Lower leg skin (tissue), 4 donors: ENCODE data around the gene TM4SF4. TPM values are rescaled to one million over a fixed set of nuclear protein-coding genes. Genes with fewer than 3 reads are reported as not detected.

Experiments used
- DNase-seq, 2 donors: peaks; one replicate each; pipeline ENCODE4 v3.0.0-alpha.2; 2019; ENCODE audit warnings: low spot score in 2 of 2
- H3K4me3 ChIP-seq: fragments of 200-600 bp; sonication (generic); 2 replicates; pipeline ENCODE4 v1.5.1; 2017; ENCODE audit warnings: mild to moderate bottlenecking, low read depth; ENCODE audit not compliant: poor library complexity, severe bottlenecking
- POLR2A ChIP-seq, 2 donors: fragments of 450-650 bp; IDR thresholded peaks; one replicate each; pipeline ENCODE4 v1.6.1; 2016 to 2017; ENCODE audit warnings: antibody characterized with exemption in 2 of 2, mild to moderate bottlenecking in 1 of 2, moderate library complexity in 1 of 2
- WGBS, 2 donors: methylation state at CpG; one replicate each; pipeline ENCODE4 v1.1.5; 2018; 5-methylcytosine and 5-hydroxymethylcytosine counted together
- intact Hi-C: fragments of 100-400 bp; cut with DNase I; formaldehyde crosslinking; loops from one replicate; pipeline ENCODE4 v1.15.0; 2023; ENCODE audit warnings: low total_unique reads
- total RNA-seq, 4 donors: library from RNA; depleted of rRNA; stranded (reverse); fragments of >200 nt; gene quantifications; one replicate each; pipeline ENCODE4 v1.1.0, GENCODE V29; 2016
- TF ChIP-seq, protein P1 (sequence below), 3 donors: fragments of 450-650 bp; IDR thresholded peaks; one replicate each; pipeline ENCODE4 v1.5.1; 2016; ENCODE audit warnings: antibody characterized with exemption in 3 of 3, mild to moderate bottlenecking in 3 of 3, moderate library complexity in 2 of 3

Gene TM4SF4
- total RNA-seq, 4 donors from 2014 or later = not detected

DNA sequence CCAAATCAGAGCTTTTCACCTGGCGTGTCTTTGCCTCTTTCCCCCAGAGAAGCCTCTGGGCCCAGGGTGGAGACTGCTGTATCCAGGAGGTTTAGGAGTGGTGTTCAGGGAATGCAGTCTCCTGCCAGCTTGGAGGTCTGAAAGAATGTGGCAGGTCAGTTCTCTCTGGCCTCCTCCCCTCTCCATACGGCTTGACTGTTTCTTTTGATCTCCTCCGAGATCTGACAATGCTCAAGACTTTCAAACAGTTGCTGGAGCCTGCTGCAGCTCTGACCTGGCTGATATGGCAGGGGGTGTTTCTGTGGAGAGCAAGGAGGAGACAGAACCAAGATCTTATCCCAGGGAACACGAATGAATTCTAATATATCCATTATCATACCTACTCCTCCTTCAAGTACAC, 24.7 kb upstream of the TM4SF4 start:
- intact Hi-C loops = no loop called here
- TF ChIP-seq POLR2A (IDR thresholded peaks at IDR 0.05) = no peak
- TF ChIP-seq, protein P1, sequence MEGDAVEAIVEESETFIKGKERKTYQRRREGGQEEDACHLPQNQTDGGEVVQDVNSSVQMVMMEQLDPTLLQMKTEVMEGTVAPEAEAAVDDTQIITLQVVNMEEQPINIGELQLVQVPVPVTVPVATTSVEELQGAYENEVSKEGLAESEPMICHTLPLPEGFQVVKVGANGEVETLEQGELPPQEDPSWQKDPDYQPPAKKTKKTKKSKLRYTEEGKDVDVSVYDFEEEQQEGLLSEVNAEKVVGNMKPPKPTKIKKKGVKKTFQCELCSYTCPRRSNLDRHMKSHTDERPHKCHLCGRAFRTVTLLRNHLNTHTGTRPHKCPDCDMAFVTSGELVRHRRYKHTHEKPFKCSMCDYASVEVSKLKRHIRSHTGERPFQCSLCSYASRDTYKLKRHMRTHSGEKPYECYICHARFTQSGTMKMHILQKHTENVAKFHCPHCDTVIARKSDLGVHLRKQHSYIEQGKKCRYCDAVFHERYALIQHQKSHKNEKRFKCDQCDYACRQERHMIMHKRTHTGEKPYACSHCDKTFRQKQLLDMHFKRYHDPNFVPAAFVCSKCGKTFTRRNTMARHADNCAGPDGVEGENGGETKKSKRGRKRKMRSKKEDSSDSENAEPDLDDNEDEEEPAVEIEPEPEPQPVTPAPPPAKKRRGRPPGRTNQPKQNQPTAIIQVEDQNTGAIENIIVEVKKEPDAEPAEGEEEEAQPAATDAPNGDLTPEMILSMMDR (IDR thresholded peaks at IDR 0.05) = no peak
- no peak for DNase-seq
- H3K4me3 ChIP-seq = no peak overlapping the region
- WGBS, 2 donors = 47 to 52% methylated on average over 4 of the region's 4 CpGs

DNA sequence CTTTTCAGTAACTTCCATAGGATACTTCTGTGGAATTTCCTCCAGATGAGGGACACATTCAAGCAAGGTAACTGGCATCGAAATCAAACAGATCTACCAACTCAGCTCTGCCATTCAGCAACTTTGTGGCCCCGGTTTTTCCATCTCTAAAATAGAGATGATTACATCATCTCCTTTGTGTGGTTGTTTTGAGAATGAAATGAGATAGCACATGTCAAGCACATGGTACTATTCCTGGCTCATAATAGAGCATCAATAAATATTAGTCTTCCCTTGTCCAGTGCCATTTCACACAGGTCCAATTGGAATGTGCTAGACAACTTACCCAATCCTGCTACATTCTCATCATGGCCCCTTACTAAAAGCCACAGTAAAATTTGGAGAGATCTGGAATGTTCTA, 24.2 kb upstream of the TM4SF4 start:
- intact Hi-C loops = no loop called here
- WGBS, 2 donors = 38 to 47% methylated on average over 2 of the region's 2 CpGs
- H3K4me3 ChIP-seq = no peak overlapping the region
- TF ChIP-seq, protein P1 (IDR thresholded peaks at IDR 0.05) = no peak
- TF ChIP-seq POLR2A (IDR thresholded peaks at IDR 0.05) = no peak
- DNase-seq = no peak

DNA sequence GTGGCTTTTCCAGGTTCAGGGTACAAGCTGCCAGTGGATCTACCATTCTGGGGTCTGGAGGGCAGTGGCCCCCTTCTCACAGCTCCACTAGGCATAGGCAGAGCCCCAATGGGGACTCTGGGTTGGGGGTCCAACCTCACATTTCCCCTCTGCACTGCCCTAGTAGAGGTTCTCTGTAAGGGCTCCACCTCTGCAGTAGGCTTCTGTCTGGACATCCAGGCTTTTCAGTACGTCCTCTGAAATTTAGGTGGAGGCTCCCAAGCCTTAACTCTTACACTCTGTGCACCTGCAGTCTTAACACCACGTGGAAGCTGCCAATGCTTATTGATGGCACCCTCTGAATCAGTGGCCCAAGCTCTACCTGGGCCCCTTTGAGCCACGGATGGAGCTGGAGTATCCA, 22.5 kb upstream of the TM4SF4 start:
- TF ChIP-seq, protein P1 (IDR thresholded peaks at IDR 0.05) = no peak
- no peak for TF ChIP-seq POLR2A (IDR thresholded peaks at IDR 0.05)
- 84 to 93% methylated on average over 2 to 3 of the region's 3 CpGs for WGBS, 2 donors
- intact Hi-C loops = no loop called here
- no peak overlapping the region for H3K4me3 ChIP-seq
- no peak for DNase-seq

DNA sequence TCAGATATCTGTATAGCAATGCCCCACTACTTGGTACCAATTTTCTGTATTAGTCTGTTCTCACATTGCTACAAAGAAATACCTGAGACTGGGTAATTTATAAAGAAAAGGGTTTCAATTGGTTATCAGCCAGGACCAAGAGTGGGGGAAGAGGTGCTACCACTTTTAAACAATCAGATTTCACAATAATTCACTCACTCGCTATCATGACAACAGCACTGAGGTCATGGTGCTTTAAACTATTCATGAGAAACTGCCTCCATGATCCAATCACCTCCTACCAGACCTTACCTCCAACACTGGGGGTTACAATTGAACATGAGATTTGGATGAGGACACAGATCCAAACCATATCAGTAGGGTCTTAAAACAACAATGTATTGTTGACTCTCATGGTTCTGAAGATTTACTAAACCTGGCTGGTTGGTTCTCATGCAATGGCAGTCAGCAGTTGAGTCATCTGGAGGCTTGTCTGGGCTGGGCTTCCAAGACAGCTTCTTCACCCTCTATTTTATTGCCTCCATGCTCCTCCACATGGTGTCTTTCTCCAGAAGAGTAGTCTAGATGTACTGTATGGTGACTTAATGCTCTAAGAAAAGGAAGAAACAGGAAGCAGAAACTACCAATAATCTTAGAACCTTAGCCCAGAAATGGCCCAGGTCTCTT, 21.2 kb upstream of the TM4SF4 start:
- no peak for DNase-seq
- WGBS, 2 donors = 72 to 83% methylated on average over 1 of the region's 1 CpG
- no peak overlapping the region for H3K4me3 ChIP-seq
- intact Hi-C loops = no loop called here
- TF ChIP-seq, protein P1 (IDR thresholded peaks at IDR 0.05) = no peak

DNA sequence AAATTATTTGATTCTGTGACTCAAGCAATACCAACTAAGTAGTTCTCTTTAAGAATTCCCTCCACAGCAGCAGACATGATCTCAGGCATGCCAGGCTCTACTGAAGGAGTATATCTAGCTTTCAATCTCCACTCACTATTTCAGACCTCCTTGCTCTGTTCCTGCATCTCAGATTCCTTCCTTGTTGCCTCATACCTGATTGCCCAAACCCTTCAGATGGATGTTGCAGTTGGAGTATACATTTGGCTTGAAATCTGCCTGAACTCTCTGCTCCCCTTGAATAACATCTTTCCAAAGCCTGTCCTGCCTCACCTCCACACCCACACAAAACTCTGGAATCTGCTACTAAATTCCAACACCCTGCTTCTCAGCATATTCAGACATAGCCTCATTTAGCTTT, 19.8 kb upstream of the TM4SF4 start:
- H3K4me3 ChIP-seq = no peak overlapping the region
- intact Hi-C loops = no loop called here
- no peak for TF ChIP-seq POLR2A (IDR thresholded peaks at IDR 0.05)
- TF ChIP-seq, protein P1 (IDR thresholded peaks at IDR 0.05) = no peak
- DNase-seq = no peak

DNA sequence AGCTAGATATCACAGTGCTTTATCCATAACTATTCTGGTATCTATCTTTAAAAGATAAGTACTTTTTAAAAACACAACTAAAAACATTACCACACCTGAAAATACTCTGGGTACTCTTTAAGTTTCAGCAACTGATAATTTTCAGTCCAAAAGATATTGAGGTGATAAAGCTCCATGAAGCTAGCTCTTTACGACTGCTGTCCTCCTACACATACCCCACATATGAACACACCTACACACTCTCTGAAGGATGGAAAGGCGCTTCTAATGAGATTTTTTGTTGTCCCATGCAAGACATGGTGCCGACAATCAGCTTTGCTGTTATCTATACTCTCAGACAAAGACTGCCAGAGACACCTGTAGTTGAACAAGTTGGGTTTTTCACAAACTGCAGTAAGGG, 19.1 kb upstream of the TM4SF4 start:
- no peak for DNase-seq
- WGBS, 2 donors = 88 to 89% methylated on average over 3 of the region's 3 CpGs
- no peak overlapping the region for H3K4me3 ChIP-seq
- intact Hi-C loops = no loop called here
- TF ChIP-seq, protein P1 (IDR thresholded peaks at IDR 0.05) = no peak
- TF ChIP-seq POLR2A (IDR thresholded peaks at IDR 0.05) = no peak
